ENCODE results near the gene ZNF177.

ZNF177 gene

DNA sequence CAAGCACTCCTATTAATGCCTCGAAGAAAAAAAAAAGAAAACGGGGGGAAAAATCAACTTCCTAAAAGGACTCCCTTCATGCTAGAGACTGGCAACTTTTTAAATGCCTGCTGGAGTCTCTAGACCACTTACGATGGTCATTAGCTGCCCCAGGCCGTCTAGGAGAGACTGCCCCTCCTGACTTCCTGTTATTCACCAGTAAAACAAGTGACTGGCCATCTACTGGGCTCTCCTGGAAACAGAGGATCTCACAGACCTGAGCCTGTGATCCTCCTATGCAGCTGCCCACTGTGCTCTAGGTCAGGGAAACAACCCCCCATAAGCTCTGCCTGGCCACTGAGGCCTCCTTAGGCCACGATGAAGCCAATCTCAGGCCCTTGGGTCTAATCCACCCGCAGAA, 65.1 kb downstream of the ZNF177 start:
- no peak for DNase-seq

GRCh38 chr19:9430444-9430843, 67.6 kb downstream of the ZNF177 start:
- no peak for DNase-seq

GRCh38 chr19:9431475-9431874, 68.7 kb downstream of the ZNF177 start:
- peak in 3 of 58 donors; percentile 0 to 1 (median 0) for DNase-seq
